T-helper 2 cell (primary cell): Measurements from ENCODE around the gene G6PC2.

Source experiments
- DNase-seq, 5 experiments: peaks; one replicate each; pipeline versions ENCODE4 v3.0.0 to v3.0.0-alpha.2; 2012 to 2022

Gene G6PC2

GRCh38 chr2:168949324-168949723, 48.2 kb downstream of the G6PC2 start:
- DNase-seq = no peak

GRCh38 chr2:168951871-168952270, 50.8 kb downstream of the G6PC2 start:
- no peak for DNase-seq

GRCh38 chr2:168952424-168952823, 51.3 kb downstream of the G6PC2 start:
- no peak for DNase-seq

- DNase-seq = no peak
Observed at GRCh38 chr2:168954256-168954655, 53.2 kb downstream of the G6PC2 start.

- no peak for DNase-seq
Observed at GRCh38 chr2:168955321-168955720, 54.2 kb downstream of the G6PC2 start.

- no peak for DNase-seq
Observed at GRCh38 chr2:168956392-168956791, 55.3 kb downstream of the G6PC2 start.
